HG03469 (cell line): Measurements from ENCODE around the gene RHBDF2.

Experiments
- ATAC-seq: cut with Tn5 transposase; IDR thresholded peaks from one replicate; pipeline ENCODE4 v1.9.1; 2021; ENCODE audit warnings: mild to moderate bottlenecking, moderate library complexity, moderate number of reproducible peaks; ENCODE audit not compliant: unreplicated experiment

The RHBDF2 gene

DNA sequence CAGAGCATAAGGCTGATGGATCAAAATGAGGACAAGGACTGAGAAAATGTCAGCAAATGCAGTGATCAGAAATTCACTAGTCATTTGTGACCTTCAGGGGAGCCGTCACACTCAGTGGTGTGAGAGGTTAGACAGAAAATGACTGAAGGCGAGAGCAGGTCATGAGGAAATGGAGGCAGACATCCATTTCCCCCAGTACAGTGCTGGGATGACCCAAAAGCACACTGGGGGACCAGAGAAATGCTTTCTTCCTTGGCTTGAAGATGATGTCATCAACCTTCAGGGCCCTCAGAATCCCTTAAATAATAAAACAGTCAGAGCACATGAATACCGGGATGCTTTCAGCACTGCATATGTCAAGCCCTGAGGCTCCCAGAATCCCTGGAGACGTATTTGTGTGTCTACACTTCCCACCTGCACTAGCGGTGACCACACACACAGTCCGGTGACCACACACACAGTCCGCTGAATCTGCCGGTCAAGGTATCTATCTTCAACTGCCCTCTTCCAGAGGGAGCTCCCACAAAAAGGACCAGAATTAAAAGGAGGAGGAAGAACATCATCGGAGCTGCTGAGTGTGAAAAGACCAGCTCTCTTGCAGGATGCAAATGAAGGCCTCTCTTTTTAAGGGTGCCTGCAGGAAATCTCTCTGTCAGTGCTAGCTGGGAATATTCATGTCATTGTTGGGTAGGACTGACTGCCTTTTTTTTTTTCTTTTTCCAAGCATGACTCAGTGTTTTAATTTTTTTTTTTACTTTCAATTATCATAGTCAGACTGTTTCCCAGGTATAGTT lies 56.5 kb downstream of the RHBDF2 start:
- ATAC-seq: no peak

DNA sequence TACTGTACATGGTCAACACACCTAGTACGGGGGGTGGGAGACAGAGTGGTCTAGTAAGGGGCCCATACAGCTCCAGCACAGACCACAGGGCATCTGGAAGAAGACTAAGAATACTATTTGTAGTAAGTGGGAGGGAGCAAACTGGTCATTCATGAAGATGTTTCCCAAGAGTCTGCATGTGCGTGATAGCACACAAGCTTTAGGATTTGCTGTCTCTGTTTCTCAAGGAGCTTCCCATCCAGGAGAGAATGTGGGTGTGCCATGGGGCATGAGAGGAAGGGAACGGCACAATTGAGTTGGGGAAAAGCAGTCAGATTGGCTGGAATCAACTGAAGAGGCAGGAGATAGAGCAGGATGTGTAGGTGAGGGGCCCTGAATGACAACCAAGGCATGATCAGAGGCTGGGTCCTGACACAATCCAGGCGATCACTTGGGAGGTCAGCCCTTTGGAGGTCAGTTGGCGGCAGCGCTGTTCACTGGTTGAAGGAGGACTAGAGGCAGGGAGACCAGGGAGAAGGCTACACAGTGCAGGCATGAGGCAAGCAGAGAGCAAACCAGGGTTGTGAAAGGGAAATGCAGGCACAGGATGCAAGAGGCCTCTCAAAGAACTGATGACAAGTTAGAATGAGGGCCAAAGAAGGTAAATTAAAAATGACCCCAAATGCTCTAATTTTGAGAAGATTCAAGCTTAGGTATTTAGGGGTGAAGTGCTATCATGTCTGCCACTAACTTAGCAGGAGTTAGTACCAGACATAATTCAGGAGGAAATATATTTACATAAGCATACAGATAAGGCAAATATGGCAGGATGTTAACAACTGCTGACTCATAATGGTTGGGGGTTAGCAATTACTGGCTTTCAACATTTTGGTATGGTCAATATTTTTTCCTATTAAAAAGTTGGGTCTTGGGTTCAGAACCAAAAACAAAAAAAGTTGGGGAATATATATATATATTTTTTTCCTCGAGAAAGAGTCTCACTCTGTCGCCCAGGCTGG lies 58.6 kb downstream of the RHBDF2 start:
- ATAC-seq: no peak

DNA sequence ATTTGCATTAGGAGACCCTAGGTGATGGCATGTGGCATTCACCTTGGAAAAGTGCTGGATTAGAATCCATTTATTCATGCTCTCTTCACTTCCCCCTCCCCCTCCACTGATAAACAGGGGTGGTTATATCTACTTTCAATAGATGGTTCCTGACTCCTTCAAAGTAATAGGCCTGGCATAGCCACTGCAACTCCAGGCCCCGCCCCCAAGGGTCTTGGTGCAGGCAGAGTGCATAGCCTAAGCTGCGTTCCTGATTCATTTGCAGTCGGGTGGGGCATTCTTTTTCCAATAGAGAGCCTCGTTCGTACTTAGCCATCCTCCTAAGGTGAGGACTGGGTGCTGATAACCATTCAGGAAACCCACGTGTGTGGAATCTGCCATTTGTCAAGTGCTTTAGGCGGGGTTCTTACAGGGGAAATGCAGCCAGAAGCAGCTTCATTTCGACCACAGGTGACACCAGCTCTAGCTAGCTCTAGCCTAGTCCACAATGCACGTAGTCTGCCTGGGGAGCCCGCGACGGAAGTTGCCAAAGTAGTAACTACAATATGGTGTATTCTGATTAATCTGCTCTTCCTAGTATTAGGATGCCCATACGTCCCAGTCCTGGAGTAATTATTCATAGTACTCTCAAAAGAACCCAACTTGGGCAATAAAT lies 59.4 kb downstream of the RHBDF2 start:
- no peak for ATAC-seq

DNA sequence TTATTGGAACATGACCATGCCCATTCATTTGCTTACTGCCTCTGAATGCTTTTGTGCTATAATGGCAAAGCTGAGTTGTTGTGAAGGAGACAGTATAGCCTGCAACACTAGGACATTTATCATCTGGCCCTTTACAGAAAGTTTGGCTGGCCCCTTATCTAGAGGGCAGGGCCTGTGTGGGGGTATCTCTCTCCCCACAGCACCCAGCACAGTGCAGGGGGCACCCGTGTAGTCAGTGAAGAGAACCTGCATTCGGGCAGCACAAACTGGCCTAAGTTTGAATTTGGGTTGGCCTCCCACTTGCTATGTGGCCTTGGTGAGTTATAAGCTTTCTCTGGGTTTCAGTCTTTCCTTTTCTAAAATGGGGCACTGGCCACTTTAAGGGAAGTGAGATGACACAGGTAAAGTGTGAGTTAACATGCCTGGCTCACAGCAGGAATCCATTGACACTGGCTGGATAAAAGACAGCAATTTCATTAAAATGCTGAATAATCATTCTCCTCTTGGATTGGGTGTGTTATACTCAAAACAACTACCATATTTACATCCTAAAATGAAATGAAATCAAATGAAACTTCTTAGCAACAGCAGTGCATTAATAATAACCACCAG lies 60.4 kb downstream of the RHBDF2 start:
- ATAC-seq: no peak

DNA sequence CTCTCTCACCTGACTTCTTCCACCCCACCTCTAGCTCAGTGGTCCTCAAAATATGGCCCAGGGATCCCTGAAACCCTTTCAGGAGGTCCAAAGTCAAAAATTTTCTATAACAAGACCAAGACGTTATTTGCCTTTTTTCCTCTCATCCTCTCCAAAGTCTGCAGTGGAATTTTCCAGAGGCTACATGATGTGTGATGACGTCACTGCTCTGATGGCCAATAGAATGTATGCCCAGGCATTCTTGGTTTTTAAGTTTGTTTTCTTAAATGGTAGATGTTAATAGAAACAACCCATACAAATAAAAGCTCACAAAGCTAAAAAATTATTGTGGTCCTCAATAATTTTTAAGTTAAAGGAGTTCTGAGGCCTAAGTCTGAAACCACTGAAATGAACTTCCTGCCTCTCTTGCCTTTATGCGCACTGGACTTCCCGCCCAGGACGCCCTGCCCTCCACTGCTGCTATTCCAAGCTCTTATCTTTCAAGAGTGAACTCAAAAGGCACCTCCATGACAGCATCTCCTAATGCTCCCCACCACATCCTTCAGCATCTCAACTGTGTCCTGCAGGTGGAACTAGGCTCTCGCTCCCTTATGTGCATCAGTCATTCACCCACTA lies 61.8 kb downstream of the RHBDF2 start:
- no peak for ATAC-seq

DNA sequence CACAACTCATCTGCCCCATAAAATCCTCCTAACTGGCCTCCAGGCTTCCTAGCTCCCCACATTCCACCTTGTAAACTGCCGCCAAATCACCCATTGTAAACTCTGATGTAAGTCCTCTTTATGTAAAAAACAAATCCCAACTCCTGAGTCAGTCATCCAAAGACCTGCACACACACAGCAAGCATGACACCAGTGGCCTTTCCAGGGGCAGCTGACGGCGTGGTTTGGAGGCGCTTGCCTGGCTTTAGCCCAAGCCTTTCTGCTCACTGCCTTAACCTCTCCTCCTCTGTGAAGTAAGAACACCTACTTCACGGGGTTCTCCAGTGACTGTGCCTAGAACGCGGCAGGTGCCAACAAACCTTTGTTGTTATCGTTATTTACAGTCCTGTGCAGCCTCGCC lies 62.3 kb downstream of the RHBDF2 start:
- ATAC-seq: no peak

DNA sequence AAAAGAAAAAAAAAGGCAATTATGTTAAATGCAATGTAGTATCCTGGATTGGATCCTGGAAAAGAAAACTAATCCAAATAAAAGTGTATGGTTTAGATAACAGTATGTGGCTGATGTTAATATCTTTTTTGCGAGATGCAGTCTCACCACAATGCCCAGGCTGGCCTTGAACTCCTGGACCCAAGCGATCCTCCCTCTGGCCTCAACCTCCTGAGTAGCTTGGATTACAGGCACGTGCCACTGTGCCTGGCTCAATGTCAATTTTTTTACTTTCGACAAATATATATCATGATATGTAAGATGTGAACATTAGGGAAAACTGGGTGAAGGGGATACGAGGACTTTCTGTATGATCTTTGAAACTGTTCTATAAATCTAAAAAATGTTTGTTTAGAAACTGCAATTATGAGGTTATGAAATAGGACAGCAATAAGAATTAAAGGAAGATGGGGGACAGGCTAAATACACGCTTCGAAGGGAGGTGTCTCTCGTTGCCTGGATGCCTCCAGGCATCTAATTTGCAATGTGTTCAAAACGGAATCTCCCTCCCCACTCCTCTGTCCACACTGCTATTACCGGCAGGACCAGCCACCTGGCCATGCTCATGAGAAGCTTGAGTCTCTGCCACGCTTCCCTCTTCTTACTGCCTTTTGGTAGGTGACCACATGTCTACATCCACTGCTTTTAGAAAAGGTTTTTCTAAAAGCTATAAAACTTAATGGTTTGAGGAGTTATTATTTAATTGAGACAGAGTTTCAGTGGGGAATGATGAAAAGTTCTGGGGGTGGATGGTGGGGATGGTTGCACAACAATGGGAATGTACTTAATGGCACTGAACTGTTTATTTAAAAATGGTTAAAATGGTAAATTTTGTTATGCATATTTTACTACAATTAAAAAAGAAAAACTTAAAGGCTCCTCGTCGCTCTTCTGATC lies 63.5 kb downstream of the RHBDF2 start:
- no peak for ATAC-seq

DNA sequence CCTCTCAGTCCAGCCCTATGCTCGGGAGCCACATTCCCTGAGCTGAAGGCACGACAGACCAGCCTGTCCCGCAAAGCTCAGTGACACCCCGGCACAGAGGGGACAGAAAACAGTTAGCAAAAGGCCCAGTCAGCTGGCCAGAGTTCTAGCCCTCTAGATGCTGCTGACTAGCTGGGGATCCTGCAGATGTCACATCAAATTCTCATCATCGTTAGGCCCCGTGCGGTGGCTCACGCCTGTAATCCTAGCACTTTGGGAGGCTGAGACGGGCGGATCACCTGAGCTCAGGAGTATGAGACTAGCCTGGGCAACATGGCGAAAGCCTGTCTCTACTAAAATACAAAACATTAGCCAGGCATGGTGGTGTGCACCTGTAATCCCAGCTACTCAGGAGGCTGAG lies 65.5 kb downstream of the RHBDF2 start:
- ATAC-seq: no peak

DNA sequence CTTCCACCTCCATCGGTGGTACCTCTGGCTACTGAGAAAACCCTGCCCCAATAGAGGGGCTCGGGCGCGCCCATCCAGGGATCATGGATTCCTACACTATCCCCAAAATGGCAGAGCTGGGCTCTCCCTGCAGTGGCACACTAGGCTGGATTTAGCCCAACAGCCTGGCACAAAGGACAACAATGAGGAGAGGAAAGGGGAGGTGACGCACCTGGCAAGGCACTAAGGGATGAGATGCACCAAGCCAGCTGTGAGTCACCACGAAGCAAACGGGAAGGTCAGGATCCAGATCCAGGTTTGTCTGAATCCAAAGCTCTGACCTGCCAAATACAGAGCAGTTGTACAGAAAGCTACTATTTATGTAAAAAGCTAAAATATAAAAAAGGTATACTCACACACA lies 66.4 kb downstream of the RHBDF2 start:
- no peak for ATAC-seq

DNA sequence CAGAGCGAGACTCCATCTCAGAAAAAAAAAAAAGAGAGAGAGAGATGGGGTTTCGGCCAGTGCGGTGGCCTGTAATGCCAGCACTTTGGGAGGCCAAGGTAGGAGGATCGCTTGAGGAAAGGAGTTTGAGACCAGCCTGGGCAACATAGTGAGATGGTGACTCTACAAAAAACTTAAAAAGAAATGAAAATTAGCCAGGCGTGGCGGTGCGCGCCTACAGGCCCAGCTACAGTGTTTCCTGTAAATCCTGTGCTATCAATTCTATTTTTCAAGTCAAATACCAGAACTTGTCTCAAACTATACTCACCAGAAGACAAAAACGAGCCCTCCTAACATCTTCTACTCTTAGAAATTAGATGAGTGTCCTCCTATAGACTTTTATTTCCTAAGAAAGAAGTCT lies 67.5 kb downstream of the RHBDF2 start:
- no peak for ATAC-seq

DNA sequence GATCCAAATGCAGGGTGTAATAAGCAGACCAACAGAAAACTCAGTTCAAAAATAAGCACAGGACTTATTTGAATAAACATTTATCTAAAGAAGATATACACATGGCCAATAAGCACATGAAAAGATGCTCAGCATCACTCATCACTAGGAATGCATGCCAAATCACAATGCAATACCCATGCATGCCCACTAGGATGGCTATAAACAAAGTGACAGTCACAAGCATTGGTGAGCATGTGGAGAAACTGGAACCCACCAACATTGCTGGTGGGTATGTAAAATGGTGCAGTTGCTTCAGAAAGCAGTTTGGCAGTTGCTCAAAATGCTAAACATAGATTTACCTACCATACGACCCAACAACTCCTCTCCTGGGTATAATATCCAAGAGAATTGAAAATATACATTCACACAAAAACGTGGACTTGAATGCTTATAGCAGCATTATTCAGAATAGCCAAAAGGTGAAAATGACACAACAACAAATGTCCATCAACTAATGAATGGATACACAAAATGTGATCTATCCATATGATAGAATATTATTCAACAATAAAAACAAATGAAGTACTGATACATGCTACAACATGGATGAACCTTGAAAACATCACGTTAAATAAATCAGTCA lies 68.4 kb downstream of the RHBDF2 start:
- ATAC-seq: no peak

DNA sequence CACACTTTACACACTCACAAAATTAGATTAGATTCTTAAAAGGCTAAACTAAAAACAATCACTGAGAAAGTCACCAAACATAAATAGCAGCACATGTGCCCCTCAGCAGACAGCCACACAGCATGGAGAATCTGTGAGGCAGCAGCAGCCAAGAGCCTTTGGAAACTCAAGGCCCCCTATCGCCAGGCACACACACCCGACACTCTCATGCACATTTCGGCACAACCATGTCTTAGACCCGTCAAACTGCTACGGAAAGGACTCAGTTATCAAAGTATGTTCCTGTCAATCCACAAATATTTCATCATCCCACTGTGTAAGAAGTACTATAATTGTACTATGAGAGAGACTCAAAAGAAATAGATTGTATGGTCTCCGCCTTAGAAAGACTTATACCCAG lies 69.2 kb downstream of the RHBDF2 start:
- ATAC-seq: no peak

DNA sequence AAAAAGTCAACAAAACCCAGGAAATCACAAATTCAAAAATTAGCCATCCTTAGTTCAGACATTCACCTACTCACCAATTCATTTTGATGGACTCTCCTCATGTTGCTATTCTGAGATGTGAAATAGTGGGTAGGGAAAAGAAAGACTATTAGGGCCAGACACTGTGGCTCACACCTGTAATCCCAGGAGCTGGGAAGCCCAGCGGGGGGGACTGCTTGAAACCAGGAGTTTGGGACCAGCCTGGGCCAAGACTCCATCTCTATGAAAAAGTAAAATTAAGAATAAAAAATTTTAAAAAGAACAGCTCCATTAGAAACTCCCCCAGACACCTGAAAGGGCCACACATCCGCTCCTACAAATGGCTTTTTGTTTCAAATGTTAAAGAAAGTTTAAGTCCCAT lies 69.7 kb downstream of the RHBDF2 start:
- no peak for ATAC-seq

DNA sequence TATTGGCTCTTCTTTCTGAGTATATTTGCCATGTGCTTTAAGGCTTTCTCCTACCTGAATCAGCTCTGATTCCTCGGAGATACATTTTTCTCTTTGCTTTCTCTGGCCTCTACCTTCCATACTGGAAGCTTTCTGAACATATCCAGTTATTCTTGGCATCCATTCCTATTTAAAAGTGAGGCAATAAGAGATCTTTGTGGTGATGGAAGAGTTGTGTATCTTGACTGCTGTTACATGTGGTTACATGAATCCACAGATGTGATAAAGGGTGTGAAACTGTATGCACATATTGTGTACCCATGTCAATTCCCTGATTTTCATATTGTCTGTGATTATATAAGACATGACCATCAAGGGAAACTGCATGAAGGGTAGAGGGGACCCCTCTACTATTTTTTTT lies 72.7 kb downstream of the RHBDF2 start:
- no peak for ATAC-seq

DNA sequence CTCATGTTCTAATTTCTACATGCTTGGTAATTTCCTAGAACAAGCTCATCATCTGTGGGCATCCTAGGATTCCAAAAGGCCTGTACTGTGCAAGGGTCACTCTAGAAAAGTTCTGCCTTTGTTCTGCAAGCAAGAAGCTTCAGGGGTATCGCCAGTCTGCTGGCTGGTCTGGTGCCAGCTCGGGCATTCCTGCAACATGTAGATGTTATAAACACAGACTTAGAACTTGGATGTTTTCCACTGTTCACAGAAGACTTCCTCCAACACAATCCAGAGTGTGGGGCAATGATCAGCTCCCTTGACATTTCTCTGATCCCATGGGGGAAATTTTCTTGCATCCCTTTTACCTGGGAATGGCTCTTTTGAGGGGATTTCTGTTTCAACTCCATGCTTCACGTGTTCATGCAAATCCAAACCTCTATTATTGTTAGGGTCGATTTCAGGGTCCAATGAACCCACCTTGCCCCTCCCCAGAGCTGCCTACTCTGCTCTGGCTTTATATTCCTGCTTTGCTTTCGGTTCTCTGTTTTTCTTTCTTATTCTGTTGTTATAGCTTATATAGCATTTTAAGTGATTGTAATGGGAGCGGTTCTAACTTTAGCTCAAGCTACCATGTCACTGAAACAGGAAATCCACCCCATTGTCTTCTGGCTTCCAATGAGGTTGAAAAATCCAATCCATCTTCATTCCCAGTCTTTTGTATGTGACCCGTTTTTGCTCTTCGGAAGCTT lies 73.6 kb downstream of the RHBDF2 start:
- no peak for ATAC-seq

DNA sequence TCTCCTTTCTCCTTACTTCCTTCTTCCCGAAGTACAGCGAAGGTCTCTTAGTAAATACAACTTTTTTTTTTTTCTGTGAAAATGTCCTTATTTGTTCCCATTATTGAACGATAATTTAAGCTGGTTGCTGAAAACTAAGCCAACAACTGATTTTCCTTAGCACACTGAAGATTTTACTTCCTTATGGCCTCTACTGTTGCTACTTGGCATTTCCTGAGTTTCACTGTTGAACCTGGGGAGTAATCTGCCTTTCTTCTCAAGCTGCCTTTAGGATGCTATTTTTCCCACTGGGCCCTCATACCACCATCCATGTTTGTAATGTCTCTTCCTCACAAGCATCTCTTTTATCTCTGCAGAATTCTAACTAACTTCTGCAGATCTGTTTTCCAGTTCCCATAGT lies 74.4 kb downstream of the RHBDF2 start:
- no peak for ATAC-seq

DNA sequence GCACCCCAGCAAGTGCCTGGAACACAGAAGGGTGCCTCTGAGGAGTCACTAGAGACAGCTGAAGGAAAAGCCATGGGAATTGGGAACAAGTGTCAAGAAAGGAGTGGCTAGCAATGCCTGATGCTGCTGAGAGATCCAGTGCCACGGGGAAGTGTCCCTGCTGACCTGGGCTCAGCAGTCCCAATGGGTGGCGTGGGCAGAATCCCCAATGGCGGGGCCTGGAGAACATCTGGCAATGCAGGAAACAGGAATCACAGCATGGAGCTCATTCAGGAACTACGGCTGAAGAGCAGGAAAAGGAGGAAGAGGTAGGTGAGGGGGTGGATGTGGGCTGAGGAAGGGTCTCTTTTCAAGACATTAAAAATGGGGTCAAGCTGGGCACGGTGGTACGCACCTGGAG lies 78.4 kb downstream of the RHBDF2 start:
- ATAC-seq: no peak

DNA sequence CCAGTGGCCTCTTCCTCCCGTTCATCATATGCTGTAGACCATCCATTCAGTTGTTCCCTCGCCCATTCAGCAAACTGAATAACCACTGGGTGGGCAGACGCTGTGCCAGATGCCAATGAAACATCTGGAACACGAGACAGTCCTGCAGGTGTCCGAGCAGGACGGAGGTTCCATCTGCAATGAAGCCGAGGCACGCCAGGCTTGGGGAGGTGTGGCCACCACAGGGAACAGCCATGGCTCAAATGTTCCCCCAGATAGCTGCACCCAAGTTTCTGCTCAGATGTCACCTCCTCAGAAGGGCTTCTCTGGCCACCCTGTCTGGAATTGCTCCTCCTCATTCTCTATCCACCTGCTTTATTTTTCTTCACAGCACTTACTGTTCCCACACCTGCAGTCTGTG lies 78.8 kb downstream of the RHBDF2 start:
- no peak for ATAC-seq
